Bronchial epithelial cell (primary cell): ENCODE measurements around the gene RALA. TPM values are rescaled to one million over a fixed set of nuclear protein-coding genes. Genes with fewer than 3 reads are reported as not detected.

ENCODE experiments used
- DNase-seq: peaks from one replicate; pipeline ENCODE4 v3.0.0-alpha.2; 2010; ENCODE audit warnings: low read depth
- FAIRE-seq: peaks from 2 replicates; lab custom pipeline; 2011; peaks lifted over from hg19 to GRCh38; lab: Jason Lieb, UNC
- H3K27me3 ChIP-seq: 2 replicates; pipeline ENCODE4 v1.5.1; 2011; ENCODE audit warnings: low read length; ENCODE audit not compliant: control insufficient read depth, insufficient read depth
- H3K36me3 ChIP-seq: 2 replicates; pipeline ENCODE4 v1.5.1; 2011; ENCODE audit warnings: low read length; ENCODE audit not compliant: control insufficient read depth, insufficient read depth
- H3K4me3 ChIP-seq: 2 replicates; pipeline ENCODE4 v1.5.1; 2011; ENCODE audit warnings: mild to moderate bottlenecking, low read depth, low read length, control low read depth
- CTCF ChIP-seq: IDR thresholded peaks from 2 replicates; pipeline ENCODE4 v1.5.1; 2011; ENCODE audit warnings: mild to moderate bottlenecking, moderate library complexity, low read length, control low read depth, inconsistent platforms; ENCODE audit not compliant: insufficient read depth, severe bottlenecking
- total RNA-seq: library from RNA; depleted of rRNA; stranded (reverse); fragments of >200 nt; gene quantifications from 2 replicates; pipeline ENCODE4 v1.2.1, GENCODE V29; 2014

The RALA gene
- total RNA-seq, 1 donor from 2014 or later = 15.3 TPM

GRCh38 chr7:39583539-39583938, 39.8 kb upstream of the RALA start:
- FAIRE-seq (no peak), DNase-seq (no peak)
- Histone ChIP-seq H3K4me3 (no peak overlapping the region), H3K36me3 (no peaks in the 10 kb centered on the region), H3K27me3 (no peaks in the 10 kb centered on the region)
- TF ChIP-seq CTCF = no peak

GRCh38 chr7:39587393-39587792, 36.0 kb upstream of the RALA start:
- no peaks in the 10 kb centered on the region for H3K36me3 ChIP-seq
- TF ChIP-seq CTCF = no peak
- H3K27me3 ChIP-seq = no peaks in the 10 kb centered on the region
- H3K4me3 ChIP-seq = no peak overlapping the region
- peak; percentile 72 for DNase-seq
- no peak for FAIRE-seq

GRCh38 chr7:39588416-39588815, 35.0 kb upstream of the RALA start:
- Histone ChIP-seq H3K4me3 (no peak overlapping the region), H3K27me3 (no peaks in the 10 kb centered on the region), H3K36me3 (no peaks in the 10 kb centered on the region)
- DNase-seq (no peak), FAIRE-seq (no peak)
- no peak for TF ChIP-seq CTCF

GRCh38 chr7:39589323-39590111, 33.9 kb upstream of the RALA start:
- Histone ChIP-seq H3K27me3 (no peaks in the 10 kb centered on the region), H3K4me3 (no peak overlapping the region), H3K36me3 (no peaks in the 10 kb centered on the region)
- TF ChIP-seq CTCF = no peak
- no peak for FAIRE-seq
- peak; percentile 85 for DNase-seq

- TF ChIP-seq CTCF = no peak
- DNase-seq (peak; percentile 81), FAIRE-seq (no peak)
- H3K36me3 ChIP-seq = no peaks in the 10 kb centered on the region
- H3K27me3 ChIP-seq = no peaks in the 10 kb centered on the region
- no peak overlapping the region for H3K4me3 ChIP-seq
Observed at GRCh38 chr7:39592586-39592985, 30.8 kb upstream of the RALA start.
